CD4-positive, alpha-beta T cell treated with Interleukin-15 for 1 hour (primary cell): ENCODE results near the gene ZNF385D.

Experiments
- DNase-seq: peaks from one replicate; pipeline ENCODE4 v3.0.0-alpha.2; 2020

ZNF385D gene

GRCh38 chr3:21747966-21748555 lies 2.9 kb downstream of the ZNF385D start:
- DNase-seq: no peak

DNA sequence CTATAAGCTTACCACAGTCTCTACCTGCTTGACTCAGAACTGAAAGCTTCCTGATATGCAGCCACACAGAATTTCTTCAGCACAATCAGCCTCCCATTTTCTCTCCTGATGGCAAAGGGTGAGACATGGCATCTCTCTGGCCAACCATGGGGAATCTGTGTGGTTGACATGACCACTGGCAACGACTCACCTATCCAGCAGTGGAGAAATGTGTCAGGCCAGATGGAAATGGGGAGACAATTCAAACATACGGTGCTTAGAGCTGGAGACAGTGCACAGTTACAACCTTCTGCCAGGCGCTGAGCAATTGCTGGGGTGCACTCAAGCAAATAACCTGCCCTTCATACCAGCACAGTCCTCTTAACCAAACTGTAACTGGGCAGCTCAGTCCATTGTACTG lies 3.6 kb downstream of the ZNF385D start:
- DNase-seq: no peak

- no peak for DNase-seq
These were observed 5.0 kb downstream of the ZNF385D start for GRCh38 chr3:21745966-21746365.

GRCh38 chr3:21744793-21745192 lies 6.2 kb downstream of the ZNF385D start:
- DNase-seq: no peak

- DNase-seq: no peak
These were observed 11.9 kb downstream of the ZNF385D start for GRCh38 chr3:21738935-21739702.

DNA sequence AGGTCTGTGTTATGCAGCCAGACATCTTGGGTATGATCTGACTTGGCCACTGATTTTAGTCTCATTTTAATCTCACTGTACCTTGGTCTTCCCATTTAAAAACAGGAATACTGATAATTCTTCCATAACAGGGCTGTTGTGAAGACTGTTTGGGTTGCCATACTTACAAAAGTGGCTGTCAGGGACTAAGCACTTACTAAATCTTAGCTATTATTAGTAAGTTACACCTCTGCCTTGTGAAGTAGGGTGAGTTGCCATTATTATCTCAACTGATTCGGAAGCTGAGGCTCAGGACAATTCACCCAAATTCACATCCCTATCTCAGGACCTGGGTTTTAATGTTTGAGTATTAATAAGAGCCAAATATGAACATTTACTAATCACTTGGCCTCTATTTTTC lies 12.7 kb downstream of the ZNF385D start:
- no peak for DNase-seq

DNA sequence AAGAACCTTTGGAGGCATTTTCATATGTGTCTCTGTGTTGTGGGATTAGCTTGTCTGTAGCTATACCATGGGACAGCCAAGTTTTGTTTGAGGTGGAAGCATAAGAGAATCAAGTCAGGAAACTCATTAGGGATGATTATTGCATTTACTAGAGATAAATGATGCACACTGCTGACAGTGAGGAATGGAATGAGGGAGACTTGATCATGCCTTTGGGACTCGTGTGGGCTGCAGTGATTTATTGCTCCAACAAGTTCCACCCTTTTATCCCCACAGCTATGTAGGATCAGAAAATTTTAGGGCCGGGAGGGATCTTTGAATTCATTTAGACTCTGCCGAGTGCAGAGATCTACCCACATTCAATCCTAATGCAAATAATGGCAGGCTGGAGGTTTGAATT lies 16.3 kb downstream of the ZNF385D start:
- DNase-seq: no peak

DNA sequence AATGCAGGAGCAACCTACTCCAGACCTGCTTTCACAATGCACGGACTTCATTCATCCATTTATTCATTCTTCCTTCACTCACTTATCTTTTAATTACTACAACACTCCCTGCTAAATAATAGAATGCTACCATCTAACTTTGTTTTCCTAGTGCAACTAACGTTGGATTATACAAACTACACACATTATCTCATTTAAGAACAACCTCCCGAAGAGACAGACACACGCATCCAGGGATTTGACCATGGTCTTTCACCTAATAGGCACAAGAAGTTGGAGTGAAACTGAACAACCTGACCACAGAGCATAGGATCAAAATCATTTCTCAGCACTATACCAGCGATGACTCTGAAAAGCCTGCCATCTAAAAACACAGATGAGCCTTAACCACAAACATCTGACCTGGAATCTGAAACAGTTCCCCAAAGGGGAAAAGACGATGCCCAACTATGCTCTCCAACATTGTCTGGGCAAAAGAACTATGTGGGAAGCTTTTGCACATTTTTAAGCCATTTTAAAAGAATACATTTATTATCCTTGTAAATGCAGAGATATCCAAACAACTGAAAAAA lies 21.0 kb downstream of the ZNF385D start:
- DNase-seq: no peak

DNA sequence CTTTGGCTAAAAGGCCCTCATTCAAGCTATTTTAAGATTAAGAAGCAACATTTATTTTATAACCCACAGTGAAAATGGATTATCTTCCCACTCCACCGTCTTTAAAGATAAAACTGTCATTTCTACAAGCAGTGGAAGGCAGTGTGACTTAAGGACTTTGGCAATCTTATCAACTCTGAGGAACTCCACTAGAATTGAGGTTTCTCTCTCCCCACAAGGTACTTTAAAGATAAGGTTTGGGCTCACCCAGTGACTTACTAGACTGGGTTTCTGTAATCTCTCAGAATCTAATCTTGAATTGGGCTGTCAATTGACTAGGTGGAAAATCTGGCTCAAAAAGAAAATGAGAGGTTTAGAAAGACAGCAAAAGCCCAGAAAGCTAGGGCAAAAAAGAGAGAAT lies 21.7 kb downstream of the ZNF385D start:
- DNase-seq: no peak

DNA sequence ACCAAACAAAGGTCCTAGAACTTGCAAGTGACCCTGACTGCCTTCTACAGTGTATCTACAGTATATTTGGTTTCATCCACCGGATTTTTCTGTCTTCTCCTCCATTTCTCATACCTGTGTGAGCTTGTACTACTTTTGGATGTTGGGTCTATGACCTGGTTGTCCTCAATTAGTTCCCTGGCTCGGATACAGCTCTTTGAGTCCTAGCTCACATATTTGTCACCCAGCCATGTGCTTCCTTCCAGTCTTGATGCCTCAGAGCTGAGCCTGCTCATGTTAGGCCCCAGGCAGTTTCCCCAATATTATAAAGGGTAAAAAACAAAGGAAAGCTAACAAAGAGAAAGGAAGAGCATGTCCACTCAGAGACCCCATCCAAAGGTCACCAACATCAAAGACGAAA lies 28.2 kb downstream of the ZNF385D start:
- no peak for DNase-seq

- DNase-seq: no peak
These were observed 28.7 kb downstream of the ZNF385D start for GRCh38 chr3:21722301-21722700.

GRCh38 chr3:21718943-21719591 lies 31.9 kb downstream of the ZNF385D start:
- DNase-seq: no peak

- no peak for DNase-seq
These were observed 32.7 kb downstream of the ZNF385D start for GRCh38 chr3:21718161-21718765.

DNA sequence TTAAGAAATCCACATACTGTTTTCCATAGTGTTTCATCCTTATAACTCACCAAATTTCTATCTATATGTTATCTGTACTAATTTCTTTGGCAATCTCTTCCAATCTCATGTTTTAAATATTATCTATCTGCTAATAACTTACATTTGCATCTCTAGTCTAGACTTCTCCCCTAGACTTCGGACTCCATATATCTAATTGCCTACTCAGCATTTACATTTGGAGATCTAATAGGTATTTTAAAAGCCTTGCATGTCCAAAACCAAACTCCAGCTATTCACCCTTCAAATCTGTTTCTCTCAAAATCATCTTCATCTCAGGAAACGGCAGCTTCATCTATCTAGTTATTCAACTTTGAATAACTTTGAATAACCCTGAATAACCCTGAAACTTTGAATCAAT lies 35.3 kb downstream of the ZNF385D start:
- DNase-seq: no peak

DNA sequence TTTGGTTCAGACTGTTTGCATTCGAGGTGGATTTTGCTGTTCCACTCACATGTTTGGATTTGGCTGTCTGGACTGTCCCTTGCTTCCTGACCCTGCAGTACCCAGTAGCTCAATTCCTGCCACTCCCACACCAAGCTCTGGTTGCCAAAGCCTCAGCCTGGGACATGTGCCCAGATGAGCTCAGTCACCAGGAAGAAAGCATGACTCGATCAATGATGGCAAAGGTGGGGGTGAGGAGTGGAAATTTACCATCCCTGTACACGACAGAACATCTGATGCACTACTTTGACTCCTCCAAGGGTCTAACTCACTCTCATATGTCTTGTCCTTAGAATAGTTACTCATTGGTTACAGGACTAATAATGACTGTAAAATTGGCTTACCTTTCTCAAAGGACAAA lies 45.2 kb downstream of the ZNF385D start:
- DNase-seq: no peak

DNA sequence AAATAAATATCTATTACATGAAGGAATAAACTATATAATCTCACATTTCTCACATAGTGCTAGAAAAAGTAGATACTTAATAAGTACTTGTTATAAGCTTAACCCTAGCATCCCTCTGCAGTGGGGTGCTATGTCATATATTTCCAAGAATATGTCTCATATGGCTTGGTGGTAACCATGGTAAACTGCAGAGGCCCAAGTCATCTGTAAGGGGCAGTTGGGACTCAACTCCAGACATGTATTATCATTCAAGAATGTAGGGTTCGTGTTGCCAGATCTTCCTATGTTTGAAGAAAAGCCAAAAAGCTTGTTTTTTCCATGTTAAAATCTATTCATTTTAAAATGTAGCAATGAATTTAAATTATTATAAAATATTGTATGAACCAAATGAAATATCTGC lies 46.2 kb downstream of the ZNF385D start:
- DNase-seq: no peak

DNA sequence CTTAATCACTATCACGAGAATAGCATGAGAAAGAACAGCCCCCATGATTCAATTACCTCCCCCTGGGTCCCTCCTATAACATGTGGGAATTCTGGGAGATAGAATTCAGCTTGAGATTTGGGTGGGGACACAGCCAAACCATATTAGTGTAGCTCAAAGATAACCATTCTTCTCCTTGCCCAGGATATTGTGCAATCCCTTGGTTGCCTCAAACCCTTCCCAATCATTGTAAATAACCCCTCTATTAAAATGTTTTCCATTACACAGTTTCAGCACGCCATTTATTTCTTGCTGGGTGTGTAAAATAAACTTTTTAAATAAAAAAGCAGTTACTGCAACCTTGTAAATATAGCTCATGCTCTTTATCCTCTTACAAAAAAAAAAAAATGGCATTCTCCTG lies 47.7 kb downstream of the ZNF385D start:
- no peak for DNase-seq

- DNase-seq: no peak
These were observed 53.3 kb downstream of the ZNF385D start for GRCh38 chr3:21697707-21698106.

DNA sequence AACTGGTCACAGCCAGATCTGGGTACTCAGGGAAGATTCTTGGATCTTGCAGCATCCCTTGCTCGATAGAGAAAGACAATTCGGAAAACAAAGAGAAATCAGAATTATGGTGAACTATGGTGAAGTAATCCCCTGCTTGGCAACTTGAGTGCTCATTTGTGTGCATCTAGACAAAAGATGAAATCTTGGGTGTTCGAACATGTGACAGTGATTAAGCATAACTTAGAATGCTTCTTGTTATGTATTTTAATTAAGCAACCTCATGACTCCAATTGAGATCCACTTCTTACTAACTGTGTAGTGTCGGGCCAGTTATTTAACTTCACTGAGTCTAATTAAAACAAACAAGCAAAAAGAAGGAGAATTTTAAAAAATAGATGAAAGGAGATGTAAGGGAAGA lies 56.5 kb downstream of the ZNF385D start:
- DNase-seq: no peak

DNA sequence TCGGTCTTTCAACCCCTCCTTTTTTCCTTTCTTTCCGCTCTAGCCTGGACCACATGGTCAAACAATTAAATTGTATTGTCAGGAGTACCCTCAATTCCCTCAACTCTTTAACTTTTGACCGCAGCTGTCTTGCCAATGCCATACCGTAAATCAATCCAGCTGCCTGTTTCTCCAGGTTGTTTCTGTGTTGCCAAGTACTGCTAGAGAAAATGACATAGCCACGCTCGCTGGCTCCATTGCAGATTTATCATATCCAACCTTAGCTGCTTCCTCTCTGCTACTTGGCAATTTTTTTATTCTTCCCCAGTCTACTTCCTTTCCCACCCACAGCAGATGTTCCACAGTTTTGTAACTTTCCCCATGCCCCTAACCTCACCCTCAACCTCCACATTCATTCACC lies 60.0 kb downstream of the ZNF385D start:
- no peak for DNase-seq

GRCh38 chr3:21682206-21682605 lies 68.8 kb downstream of the ZNF385D start:
- no peak for DNase-seq

GRCh38 chr3:21673393-21673792 lies 77.6 kb downstream of the ZNF385D start:
- no peak for DNase-seq

GRCh38 chr3:21672303-21672702 lies 78.7 kb downstream of the ZNF385D start:
- DNase-seq: no peak

- no peak for DNase-seq
These were observed 80.6 kb downstream of the ZNF385D start for GRCh38 chr3:21670386-21670785.
